ENCODE results near the gene APOM.
A peak's percentile ranks its signal among the peaks of the same experiment; 100 is the strongest.

The APOM gene

DNA sequence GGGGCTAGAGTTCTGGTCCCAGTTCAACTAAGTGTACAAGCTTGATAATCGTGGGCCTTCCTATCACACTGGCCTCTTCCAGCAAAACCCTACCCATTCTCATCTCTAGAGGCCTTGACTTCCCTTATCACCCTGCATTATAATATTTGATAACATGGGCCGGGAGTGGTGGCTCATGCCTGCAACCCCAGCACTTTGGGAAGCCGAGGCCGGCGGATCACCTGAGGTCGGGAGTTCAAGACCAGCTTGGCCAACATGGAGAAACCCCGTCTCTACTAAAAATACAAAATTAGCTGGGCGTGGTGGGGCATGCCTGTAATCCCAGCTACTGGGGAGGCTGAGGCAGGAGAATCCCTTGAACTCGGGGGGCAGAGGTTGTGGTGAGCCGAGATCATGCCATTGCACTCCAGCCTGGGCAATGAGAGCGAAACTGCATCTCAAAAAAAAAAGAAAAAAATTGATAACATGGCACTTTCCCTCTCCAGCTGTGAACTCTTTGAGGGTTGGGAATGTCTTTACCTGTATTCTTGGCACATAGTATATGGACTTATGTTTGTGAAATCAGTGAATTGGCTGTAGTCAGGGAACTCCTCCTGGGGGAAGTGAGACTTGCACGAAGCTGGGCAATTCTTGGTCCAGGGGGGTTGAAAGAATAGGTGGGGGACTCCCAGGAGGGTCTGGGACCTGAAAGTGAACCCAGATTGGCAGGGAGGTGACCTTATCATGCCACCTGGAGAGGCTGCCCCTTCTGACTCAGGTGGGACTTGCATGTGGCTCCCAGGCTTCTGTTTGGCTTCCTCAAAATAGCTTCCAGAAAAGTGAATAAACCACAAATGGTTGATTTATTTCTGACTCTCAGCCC lies 5.8 kb downstream of the APOM start:
- Mint-ChIP-seq H3K27ac (peak overlapping the region in 1 of 2 donors; percentile 55), H3K4me3 (peak overlapping the region; percentile 94)

DNA sequence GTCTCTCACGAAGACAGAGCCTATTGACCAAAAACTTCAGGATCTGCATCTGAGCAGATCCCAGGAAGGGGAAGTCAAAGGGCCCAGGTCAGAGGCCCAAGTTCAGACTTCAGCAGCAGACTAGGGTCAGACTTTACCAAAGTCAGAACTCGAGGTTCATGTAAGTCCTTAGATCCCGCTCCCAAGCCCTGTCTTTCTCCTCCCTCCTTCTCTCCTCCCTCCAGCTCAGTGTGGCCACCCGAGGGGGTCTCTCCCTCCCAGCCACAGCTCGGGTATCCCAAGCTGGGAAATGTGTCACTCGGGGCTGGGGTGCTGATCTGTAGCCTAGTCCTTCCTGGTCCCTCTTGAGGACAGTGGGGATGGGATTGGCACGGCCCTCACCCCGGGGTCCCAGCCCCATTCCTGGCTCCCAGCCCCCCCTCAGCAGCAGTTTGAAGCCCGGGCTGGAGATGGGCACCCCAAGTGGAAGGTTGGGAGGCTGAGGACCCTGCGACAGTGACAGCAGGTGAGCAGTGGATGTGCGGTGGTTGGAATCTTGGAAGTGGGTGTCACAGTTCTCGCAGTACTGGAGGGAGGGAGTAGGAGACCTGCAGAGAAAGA lies 6.5 kb downstream of the APOM start:
- Mint-ChIP-seq H3K4me3 (peak overlapping the region; percentile 51 to 66), H3K4me1 (peaks cover 86% of the 10 kb centered on the region), H3K9me3 (no peaks in the 10 kb centered on the region), H3K27ac (peak overlapping the region in 1 of 2 donors; percentile 90), H3K27me3 (no peaks in the 10 kb centered on the region)
- ATAC-seq, result no peak
- no peak for DNase-seq

More for the DNA sequence above, 5.8 kb downstream of the APOM start:
- no peak for ATAC-seq
- no peaks in the 10 kb centered on the region for H3K9me3 Mint-ChIP-seq
- peaks cover 84% of the 10 kb centered on the region for H3K4me1 Mint-ChIP-seq
- no peak for DNase-seq
- no peaks in the 10 kb centered on the region for H3K27me3 Mint-ChIP-seq

DNA sequence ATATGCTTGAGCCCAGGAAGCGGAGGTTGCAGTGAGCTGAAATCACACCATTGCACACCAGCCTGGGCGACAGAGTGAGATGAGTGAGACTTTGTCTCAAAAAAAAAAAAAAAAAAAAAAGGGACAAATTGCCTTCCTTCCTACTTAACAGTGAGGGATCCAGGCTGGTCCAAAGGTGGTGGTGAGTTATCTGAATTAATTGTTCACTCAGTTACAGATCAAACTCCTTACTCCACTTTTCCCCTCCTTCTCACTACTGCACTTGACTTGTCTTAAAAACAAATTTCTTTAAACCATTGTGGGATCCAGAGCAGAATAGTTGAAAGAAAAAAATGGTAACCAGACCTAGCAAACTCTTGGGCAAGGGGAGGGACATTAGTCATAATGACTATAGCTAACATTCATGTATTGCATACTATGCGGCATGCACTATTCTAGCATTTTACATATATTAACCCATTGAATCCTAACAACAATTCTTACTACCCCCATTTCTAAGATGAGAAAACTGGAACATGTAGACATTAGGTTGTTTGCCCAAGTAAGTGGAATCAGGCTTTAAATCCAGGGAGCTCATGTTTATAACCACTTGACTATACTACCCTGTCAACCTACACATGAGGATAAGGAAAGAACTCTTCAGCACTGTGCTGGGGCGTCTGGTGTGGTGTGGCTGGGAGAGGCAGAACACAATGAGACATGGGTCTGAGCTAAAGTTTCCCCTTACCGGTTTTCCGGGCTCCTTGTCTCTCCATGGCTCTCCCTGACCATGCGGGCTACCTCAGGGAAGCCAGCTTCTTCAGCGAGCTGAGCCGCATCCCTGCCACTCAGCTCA lies 7.6 kb downstream of the APOM start:
- no peaks in the 10 kb centered on the region for H3K27me3 Mint-ChIP-seq

DNA sequence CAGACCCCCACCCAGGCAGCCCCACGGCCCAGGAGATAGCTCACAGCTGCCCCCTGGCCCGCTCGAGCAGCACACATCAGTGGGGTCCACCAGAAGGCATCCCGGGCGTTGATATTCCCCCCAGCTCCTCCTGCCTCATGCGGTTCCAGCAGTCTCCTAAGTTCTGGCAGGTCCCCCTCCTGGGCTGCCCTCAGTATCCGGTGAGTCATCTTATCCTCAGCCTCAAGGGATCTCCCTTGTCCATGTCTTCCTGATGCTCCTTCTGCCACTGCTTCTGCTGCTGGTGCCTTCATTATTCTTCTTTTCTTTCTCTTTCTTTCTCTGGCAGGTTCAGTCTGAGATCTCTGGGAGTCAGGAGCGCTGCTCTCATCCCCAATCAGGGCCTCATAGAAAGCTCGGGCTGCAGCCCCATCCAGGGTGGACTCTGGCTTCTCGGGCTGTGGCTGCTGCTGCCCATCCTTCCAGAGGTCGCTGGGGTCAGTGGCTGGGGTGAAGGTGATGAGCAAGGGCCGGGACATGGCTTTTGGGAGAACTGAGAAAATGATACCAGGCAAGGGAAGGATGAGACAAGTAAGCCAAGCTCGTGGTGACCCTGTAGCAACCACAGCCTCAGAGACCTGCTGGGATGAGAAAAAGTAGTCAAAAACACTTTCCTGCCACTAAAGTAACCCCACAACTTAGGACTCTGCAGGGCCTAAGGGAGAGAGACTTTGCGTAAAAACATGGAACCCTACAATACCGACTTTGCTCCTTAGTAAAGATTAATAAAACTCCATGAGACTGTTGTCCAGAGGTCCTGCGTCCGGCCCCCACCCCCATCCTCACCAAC lies 8.5 kb downstream of the APOM start:
- H3K9me3 Mint-ChIP-seq, result no peaks in the 10 kb centered on the region
- no peaks in the 10 kb centered on the region for H3K27me3 Mint-ChIP-seq
- H3K27ac Mint-ChIP-seq, result peak overlapping the region; percentile 98 to 99
- ATAC-seq (no peak), DNase-seq (no peak)
- peak overlapping the region; percentile 87 to 97 for H3K4me3 Mint-ChIP-seq
- peaks cover 85% of the 10 kb centered on the region for H3K4me1 Mint-ChIP-seq

More for the DNA sequence above, 7.6 kb downstream of the APOM start:
- peak overlapping the region; percentile 87 to 97 for H3K4me3 Mint-ChIP-seq
- no peaks in the 10 kb centered on the region for H3K9me3 Mint-ChIP-seq
- ATAC-seq (no peak), DNase-seq (no peak)
- H3K4me1 Mint-ChIP-seq, result peaks cover 86% of the 10 kb centered on the region
- H3K27ac Mint-ChIP-seq, result peak overlapping the region; percentile 57 to 84

DNA sequence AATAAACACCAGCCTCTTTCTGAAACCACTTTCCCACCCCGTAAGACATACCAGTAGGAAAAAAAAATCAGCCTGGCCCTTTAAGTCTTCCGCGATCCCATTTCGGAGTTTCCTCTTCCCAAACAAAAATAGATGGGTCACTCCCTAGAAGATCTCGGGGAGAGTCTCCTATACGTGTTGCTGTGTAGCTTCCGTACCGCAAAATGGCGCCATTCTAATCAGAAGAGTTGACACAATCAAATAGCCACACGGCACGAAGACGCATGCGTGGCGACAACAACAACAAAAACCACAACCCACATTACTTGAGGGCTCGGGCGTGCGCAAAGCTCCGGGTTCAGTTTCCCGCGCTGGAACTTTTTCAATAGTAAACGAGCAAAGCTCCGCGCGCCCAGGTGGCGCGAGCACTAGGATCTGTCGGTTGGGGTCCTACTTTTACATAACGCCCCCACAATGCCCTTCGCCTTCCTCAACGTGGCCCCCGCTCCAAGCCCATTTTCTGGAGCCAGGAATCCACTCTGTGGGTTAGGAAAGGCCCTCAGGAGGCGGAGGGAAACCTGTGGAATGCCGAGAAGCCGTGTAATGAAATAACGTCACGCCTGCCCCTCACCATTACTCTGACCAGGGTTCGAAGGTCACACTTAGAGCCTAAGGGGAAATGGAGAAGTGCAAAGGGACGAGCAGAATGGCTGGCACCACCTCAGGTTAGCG lies 9.3 kb downstream of the APOM start, which contains the start of gene GPANK1:
TSS of gene GPANK1 (minus strand) at position 208 of the 711 bp plus-strand sequence. CDS start 519 bp downstream, outside the sequence.
- DNase-seq, result peak; percentile 84 to 92
- Mint-ChIP-seq H3K27ac (peak within 1 kb of the TSS; percentile 98 to 99), H3K9me3 (no peaks in the 10 kb centered on the region), H3K27me3 (no peaks in the 10 kb centered on the region), H3K4me3 (peak within 1 kb of the TSS; percentile 87 to 97), H3K4me1 (peaks cover 77% of the 10 kb centered on the region)
- peak; percentile 50 for ATAC-seq

DNA sequence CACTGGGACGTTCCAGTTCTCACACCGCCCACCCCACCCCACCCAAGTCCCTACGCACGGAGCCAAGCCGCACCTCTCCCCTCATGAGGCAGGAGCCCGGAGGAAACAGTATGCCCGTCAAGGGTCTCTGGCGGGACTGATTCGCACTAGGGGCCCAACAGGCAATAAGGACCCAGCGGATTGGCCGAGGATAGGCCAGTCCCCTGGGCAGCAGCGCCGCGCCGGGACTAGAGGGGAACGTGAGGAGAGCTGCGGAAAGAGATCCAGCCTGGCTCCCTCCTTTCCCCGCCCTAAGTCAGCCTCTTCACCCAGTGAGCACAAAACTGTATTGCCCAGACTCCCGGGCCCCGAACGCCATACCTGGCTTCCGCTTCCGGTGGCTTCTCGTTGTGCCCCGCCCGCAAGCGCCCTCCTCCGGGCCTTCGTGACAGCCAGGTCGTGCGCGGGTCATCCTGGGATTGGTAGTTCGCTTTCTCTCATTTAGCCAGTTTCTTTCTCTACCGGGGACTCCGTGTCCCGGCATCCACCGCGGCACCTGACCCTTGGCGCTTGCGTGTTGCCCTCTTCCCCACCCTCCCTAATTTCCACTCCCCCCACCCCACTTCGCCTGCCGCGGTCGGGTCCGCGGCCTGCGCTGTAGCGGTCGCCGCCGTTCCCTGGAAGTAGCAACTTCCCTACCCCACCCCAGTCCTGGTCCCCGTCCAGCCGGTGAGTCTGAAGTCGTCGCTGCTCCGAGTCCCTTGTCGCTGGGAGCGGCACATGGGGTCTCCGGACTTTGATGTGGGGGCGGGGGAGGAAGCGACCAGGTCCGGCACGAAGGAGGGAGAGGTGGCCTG lies 10.0 kb downstream of the APOM start, which contains the start of gene CSNK2B:
TSS of gene CSNK2B (plus strand) at position 580 of the 836 bp plus-strand sequence. CDS start 752 bp downstream, outside the sequence.
- Mint-ChIP-seq H3K9me3 (no peaks in the 10 kb centered on the region), H3K27me3 (no peaks in the 10 kb centered on the region), H3K4me1 (peaks cover 73% of the 10 kb centered on the region), H3K27ac (peak within 1 kb of the TSS; percentile 98 to 99), H3K4me3 (peak within 1 kb of the TSS; percentile 87 to 97)
- ATAC-seq (peak; percentile 87), DNase-seq (peak; percentile 98)

DNA sequence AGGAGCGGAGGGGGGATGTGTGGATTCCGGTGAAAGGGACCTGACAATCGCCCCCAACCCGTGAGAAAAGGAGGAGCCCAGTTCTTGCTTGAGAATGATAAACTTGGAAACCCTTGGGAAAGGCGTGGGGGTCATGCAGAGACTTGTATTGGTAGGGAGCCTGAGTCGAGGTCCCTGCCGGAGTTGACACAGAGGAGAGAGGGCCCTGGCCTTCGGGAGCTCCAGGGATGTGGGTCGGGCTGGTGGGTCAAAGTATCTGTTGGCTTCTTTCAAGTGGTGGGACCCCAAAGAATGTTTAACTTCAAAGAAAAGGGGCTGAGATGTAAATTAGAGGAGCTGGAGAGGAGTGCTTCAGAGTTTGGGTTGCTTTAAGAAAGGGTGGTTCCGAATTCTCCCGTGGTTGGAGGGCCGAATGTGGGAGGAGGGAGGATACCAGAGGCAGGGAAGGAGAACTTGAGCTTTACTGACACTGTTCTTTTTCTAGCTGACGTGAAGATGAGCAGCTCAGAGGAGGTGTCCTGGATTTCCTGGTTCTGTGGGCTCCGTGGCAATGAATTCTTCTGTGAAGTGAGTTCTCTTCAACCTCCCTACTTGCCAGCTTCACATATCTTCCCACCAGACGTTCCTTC lies 10.8 kb downstream of the APOM start:
- Mint-ChIP-seq H3K4me1 (peaks cover 66% of the 10 kb centered on the region), H3K27ac (peak overlapping the region; percentile 98 to 99), H3K4me3 (peak overlapping the region; percentile 87 to 97), H3K27me3 (no peaks in the 10 kb centered on the region), H3K9me3 (no peaks in the 10 kb centered on the region)
- no peak for ATAC-seq
- DNase-seq, result no peak

DNA sequence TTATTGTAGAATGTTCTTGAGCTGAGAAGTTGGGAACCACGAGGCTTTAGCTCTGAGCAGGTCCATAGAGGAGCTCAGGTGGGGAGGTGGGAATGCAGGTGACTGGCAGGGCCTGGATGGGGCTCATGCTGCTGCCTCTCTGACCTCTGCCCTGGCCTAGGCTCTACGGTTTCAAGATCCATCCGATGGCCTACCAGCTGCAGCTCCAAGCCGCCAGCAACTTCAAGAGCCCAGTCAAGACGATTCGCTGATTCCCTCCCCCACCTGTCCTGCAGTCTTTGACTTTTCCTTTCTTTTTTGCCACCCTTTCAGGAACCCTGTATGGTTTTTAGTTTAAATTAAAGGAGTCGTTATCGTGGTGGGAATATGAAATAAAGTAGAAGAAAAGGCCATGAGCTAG lies 14.0 kb downstream of the APOM start, which contains the start of gene LY6G5B:
TSS of gene LY6G5B (plus strand) at position 301 of the 400 bp plus-strand sequence. CDS start 975 bp downstream, outside the sequence.
- H3K27me3 Mint-ChIP-seq, result no peaks in the 10 kb centered on the region
- H3K4me3 Mint-ChIP-seq, result no peak within 1 kb of the TSS
- H3K4me1 Mint-ChIP-seq, result peaks cover 35% of the 10 kb centered on the region
- H3K27ac Mint-ChIP-seq, result peak within 1 kb of the TSS in 1 of 2 donors; percentile 54
- no peak for ATAC-seq
- DNase-seq, result no peak
- H3K9me3 Mint-ChIP-seq, result no peaks in the 10 kb centered on the region

DNA sequence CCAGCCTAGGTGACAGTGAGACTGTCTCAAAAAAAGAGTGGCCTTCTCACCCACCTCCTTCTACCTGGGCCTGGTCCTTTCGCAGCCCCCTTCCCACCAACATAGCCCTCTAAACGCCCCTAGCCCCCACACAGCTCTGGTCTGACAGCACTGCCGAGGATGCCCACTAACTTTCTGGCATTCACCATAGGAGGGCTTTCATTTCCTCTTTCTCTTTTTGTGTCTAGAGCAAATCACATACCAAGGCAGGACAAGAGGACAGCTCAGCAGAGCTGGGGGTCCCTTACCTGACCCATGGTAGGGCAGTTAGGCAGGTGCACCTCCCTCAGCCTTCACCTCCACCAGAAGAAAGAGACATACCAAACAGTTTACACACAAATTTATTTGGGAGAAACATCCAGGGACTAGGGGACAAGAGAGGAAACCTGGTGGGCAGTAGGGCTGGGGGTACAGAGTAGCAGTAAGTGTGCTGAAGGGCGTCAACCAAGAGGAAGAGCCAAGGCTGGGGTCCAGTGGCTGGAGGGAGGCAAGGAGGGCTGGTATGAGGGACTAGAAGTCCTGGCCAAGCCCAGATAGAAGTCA lies 20.7 kb downstream of the APOM start:
- DNase-seq, result no peak
- H3K4me3 Mint-ChIP-seq, result no peak overlapping the region
- peaks cover 15% of the 10 kb centered on the region for H3K4me1 Mint-ChIP-seq
- H3K27ac Mint-ChIP-seq, result no peak overlapping the region
- H3K27me3 Mint-ChIP-seq, result no peaks in the 10 kb centered on the region
- H3K9me3 Mint-ChIP-seq, result no peaks in the 10 kb centered on the region
- ATAC-seq, result no peak

DNA sequence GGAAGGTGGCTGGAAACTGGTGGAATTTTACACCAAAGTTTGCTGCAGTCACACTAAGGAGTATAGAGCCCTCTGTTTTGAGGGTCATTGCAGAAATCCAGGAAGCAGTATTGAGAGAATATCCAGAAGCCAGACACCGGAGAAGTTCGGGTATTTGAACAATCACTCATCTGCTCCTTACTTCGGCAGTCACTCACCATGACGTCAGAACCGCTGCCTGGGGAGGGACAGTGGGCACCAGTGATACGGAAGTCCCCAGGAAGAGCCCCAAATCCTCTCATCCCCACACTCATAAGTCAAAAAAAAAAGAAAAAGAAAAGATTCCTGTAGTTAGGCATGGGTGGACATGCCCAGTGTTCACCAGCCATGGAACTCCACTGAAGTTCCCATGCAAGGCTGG lies 21.2 kb downstream of the APOM start:
- H3K4me1 Mint-ChIP-seq, result peaks cover 20% of the 10 kb centered on the region

DNA sequence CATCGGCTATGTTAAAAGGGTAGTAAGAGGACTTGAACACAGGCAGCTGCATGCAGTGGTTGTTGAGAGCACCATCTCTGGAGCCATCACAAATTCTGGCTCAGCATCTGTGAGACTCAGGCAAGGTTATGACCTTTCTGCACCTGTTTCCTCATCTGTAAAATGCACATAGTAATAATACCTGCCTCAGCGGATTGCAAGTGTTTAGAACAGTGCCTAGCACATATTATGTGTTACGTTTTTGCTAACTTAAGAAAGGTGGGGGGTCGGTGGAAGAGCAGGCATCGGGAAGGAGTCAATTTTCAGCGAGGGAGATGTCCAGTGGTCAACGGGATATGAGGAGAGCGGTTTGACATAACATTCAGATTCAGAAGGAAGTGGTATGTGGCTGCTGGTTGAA lies 22.3 kb downstream of the APOM start:
- DNase-seq (no peak), ATAC-seq (no peak)
- Mint-ChIP-seq H3K27ac (peak overlapping the region in 1 of 2 donors; percentile 0), H3K27me3 (no peaks in the 10 kb centered on the region), H3K4me1 (peaks cover 20% of the 10 kb centered on the region), H3K4me3 (no peak overlapping the region), H3K9me3 (no peaks in the 10 kb centered on the region)

More for the DNA sequence above, 21.2 kb downstream of the APOM start:
- DNase-seq (no peak), ATAC-seq (no peak)
- Mint-ChIP-seq H3K27ac (peak overlapping the region in 1 of 2 donors; percentile 20), H3K9me3 (no peaks in the 10 kb centered on the region), H3K27me3 (no peaks in the 10 kb centered on the region), H3K4me3 (no peak overlapping the region)

DNA sequence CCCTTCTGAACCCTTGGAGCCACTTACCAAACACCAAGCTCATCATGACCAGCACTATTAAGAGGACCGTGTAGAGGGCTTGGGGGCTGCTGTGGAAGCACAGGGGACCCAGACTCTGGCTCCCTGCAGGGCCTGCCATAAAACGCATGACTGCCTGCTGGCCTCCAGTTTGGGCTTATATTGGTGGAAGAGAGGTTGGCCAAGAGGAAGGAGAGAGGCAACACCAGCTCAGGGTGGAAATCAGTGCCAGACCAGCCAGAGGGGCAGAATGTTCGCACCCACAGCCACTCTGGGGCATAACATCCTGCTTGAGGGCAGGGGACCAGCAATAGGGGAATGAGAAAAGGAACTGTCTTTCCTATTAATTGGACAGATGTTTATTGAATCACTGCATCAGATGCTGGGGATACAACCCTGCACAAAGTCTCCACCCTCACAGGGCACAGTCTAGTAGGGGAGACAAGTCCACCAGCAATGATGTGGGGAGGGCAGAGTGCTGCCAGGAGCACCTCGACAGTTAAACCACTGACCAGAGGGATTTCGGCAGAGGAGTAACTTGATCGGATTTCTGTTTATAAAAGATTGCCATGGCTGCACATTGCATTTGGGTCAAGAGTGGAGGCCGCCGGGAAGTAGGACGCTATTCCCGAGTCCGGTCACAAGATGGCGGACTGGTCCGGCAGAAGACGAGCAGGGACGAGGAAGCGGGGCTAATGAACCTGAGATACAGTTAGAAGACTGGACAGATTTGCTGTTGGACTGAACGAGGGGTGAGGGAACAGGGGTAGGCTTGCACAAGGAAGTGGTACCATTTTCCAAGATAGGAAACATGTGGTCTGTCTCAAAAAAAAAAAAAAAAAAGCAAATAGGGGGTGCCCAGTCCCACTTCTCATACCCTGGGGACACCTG lies 24.8 kb downstream of the APOM start, which contains the start of gene LY6G5C:
TSS of gene LY6G5C (minus strand) at position 842 of the 909 bp plus-strand sequence. CDS start at position 148, 694 bp downstream.
- Mint-ChIP-seq H3K9me3 (no peaks in the 10 kb centered on the region), H3K27me3 (no peaks in the 10 kb centered on the region), H3K27ac (peak within 1 kb of the TSS; percentile 86 to 94), H3K4me1 (peaks cover 20% of the 10 kb centered on the region), H3K4me3 (peak within 1 kb of the TSS; percentile 80 to 85)
- DNase-seq, result peak; percentile 57 to 72
- ATAC-seq, result peak; percentile 75
